DMS53 treated with DMSO at 0.1 percent for 48 hours (cell line): ENCODE data around the gene COL9A3.

Experiments
- DNase-seq: peaks from one replicate; lab custom pipeline; 2025; ENCODE audit not compliant: unreplicated experiment; lab: John Stamatoyannopoulos, UW

COL9A3 gene

DNA sequence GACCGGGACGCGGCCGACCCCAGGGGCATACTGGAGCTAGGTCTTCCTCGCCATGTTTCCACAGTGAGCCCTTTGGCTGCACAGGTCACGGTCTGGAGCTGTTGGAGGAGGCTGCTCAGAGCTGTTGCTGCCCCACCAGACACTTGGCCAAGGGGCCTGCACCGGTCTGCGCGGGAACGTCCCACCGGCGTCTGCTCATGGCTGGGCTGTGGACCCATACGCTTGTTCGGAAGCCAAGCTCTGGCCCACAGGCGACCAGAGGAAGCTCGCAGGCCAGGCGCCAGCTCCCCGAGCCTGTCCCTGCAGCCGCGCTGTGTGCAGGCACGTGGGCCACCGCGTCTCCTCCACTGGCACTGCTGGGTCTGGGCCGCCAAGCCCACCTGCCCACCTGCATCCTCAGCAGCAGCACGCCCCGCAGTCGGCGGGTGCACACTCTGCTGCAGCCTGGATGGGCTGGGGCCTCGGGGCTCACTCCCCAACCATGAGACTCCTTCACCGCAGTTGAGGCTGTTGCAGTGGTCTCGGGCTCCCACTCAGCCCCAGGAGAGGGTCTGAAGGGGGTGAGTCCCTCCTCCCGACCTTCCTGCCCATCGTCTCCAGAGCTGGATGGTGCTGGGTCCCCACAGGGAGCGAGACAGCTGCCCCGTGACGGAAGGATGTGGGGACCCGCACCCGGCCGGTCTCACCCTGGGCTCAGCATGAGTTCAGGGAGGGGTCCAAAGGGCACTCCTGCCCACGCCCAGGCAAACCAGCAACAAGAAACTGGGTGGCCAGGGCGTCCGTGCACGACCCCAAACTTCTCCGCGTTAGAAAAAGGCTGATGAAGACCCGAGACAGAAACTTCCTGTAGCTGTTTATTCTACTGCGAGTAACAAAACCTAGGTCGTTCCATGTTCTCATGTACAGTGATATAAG is 60.3 kb downstream of the COL9A3 start:
- no peak for DNase-seq

GRCh38 chr20:62878244-62879038 is 61.6 kb downstream of the COL9A3 start:
- no peak for DNase-seq

GRCh38 chr20:62879275-62880146 is 62.7 kb downstream of the COL9A3 start:
- DNase-seq = no peak

- no peak for DNase-seq
Observed at GRCh38 chr20:62880147-62880934, 63.5 kb downstream of the COL9A3 start.

GRCh38 chr20:62880935-62881661 is 64.2 kb downstream of the COL9A3 start:
- DNase-seq = no peak

GRCh38 chr20:62881662-62882395 is 65.0 kb downstream of the COL9A3 start:
- no peak for DNase-seq

DNA sequence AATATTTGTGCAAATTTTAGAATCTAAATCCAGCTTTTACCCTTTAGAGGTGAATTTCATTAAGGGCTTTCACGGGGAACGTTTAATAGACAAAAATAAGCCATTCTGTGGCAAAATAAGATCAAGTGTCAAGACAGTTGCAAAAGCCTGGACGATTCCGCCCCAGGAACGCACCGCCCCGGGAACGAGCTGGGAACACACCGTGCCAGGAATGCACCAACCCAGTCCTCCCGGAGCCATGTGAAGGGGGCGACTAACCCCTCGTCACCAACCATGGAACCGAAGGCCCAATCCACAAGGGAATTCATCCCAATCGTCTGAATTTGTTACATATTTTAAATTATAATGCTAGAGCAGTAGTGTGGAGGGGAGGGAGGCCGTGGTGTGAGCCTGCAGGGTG is 65.6 kb downstream of the COL9A3 start:
- DNase-seq = no peak

- DNase-seq = no peak
Observed at GRCh38 chr20:62884556-62884955, 67.7 kb downstream of the COL9A3 start.

DNA sequence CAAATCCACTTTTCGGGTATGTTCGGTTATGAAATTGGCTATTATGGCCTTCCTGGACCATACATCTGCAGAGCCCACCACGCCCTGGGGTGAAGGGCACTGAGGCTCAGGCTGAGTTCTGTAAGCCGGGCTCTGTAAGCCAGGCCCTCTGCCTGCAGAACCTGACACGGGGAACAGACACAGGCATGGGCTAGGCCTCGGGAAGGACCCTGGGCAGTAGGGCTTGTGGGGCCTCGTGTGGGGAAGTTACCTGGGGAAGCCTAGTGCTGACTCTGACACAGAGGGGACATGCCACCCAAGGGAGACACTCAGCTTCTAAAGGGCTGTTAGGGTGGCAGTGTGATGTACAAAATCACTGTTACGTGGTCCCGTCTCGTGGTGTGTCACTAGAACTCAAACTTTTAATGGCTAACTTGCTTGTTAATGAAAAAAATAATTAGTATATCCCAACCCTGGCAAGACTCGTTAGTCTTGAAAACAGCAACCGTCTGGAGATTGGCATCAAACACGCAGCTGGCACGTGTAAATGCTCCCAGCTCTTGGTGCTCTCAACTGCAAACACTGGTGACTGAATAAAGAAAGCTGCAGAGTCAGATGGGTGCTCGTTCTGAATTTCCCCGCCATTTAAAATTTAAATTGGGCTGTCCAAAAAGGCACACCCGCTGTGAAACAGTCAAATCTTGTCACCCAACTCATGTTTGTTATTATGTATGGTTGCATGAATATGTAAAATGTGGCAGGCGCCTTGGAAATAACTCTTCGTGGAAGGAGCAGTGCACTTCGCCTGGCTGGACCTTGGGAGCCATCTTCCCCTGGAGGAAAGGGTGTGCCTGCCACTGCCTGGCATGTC is 68.4 kb downstream of the COL9A3 start:
- no peak for DNase-seq

DNA sequence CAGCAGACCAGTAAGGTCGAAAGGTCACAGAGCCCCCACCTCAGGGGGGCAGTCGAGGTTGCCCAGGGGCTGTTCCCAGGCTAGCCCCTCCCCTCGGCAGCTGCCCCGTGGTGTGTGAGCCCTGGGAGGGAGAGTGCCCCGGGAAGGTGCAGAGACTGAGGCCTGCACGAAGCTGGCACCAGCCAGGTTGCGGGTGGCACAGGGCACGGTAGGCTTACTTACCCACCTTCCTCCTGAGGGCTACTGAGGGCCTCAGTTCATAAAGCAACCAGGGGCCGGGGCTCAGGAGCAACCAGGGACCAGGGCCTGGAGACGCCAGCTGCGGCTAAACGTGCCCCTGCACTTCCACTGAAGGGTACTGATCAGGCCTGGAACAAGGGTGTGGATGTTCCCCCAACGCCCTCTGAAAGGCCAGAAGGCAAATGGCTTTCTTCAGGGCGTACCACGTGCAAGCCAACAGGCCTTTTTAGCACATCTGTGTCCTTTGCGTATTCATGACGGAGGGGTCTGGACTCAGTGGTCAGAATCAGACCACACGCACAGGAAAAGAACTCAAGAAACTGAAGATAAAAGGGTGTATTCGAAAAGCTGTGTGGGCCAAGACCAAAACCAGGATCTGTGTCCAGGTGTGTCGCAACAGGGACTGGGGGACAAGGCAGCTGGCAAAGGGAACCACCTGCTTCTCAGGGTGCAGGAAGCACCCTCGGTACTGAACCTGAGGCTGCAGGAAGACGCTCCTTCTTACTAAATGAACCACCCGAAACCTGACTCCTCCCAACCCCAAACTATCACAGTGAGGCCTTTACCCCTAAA is 69.3 kb downstream of the COL9A3 start:
- DNase-seq = no peak

- no peak for DNase-seq
Observed at GRCh38 chr20:62886709-62887058, 69.8 kb downstream of the COL9A3 start.

DNA sequence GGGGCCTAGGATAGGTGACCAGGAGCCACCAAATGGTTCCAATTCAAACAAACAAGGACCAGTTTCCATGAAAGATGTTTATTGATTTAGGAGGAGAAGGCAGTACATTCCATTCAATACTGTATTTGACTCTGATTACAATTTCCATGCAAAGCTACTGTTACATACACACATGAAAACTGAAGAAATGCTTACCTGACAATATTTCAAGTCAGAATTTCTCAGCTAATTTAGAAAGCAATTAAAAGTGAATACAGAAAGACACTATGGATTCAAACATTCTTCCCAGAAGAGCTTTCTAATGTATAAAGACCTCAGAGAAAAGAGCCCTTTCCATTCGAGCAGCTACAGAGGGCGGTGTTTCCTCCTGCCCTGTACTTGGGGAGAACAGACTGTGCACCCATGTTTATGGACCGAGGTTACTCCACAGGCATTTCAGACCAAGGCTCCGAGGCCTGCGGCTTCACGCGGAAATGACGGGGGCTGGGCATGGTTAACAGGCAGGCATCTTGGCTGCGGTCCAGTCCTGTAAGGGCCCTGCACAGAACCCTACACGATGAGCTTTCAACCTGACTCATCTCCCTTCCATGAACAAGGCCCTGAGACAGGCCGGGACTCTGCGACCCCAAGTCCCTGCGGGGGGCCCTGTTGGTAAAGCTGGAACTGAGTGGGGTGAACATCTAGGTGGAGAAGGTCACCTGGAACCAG is 70.5 kb downstream of the COL9A3 start:
- no peak for DNase-seq

DNA sequence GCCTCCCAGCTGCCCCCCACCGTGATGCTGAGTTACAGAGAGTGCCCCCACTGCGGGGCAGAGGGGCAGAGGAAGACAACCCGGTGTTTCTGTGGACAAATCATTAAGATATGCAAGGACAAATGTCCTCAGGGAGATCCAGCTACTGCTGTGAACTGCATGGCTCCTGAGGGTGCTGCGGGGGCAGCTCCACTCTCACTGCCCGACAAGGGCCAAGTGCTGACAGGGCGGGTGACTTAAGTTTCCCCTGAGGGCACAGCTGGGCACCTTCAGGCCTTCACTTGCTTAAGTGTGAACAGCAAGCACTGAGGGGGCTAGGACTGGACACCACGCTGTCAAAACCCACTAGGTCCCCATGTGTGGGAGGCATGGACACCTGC is 71.0 kb downstream of the COL9A3 start:
- DNase-seq = no peak

DNA sequence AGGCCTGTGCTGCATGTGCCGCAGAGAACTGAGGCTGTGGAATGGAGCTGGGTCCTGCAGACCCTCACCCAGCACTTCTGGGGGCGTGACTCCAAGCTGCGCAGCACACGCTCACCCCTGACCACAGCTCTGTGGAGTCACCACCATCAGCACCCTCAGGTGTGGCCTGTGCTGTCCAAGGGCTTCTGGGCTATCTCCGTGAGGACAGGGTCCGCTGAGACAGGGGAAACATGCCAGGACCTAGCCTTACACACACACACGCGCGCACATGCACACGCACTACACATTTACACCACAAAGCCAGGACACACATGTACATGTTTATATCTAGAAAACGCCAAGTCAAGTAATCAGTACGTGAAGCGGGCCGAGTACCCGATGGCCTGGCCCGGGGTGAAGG is 71.6 kb downstream of the COL9A3 start:
- DNase-seq = no peak

DNA sequence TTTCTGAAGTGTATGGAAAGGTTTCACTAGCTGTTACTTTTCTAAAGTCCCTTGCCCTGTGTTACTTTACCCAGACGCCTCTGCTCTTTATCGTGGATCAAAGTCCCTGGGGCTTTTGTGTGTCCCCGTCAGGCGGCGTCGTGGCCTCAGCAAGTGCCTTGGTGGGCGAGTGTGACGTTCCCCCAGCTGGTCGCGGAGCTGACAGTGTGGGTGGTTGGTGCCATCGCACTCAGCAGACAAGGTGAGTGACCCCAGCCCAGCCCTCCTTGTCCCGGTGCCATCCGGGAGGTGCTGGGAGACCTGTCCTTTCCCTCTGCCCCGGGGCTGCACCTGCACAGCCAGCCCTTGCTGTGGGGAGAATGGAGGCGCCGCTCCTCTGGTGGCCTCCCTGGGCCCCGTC is 72.1 kb downstream of the COL9A3 start:
- DNase-seq = no peak

GRCh38 chr20:62889411-62889810 is 72.6 kb downstream of the COL9A3 start:
- no peak for DNase-seq

DNA sequence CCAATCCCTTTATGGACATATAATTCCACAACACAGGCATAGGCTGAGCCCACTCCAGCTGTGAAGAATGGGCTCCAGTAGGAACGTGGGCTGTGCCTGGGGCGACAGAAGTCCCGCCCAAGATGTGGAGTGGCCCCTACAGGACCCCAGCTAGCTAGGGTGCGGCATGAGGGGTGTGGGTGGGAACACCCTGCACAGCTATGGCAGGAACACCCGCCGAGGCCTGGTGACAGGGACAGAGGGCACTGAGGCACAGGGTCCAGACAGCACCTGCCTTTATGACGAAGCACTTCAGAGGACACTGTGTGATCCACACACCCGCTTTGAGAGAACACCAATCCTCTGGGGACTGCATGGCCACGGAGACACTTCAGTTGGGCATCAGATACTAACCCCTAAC is 73.0 kb downstream of the COL9A3 start:
- DNase-seq = no peak
